GM18502 (cell line): Measurements from ENCODE around the gene GLOD4.
A peak's percentile ranks its signal among the peaks of the same experiment; 100 is the strongest.

ENCODE experiments used
- ATAC-seq: cut with Tn5 transposase; IDR thresholded peaks from one replicate; pipeline ENCODE4 v1.9.1; 2021; ENCODE audit warnings: mild to moderate bottlenecking; ENCODE audit not compliant: unreplicated experiment, poor library complexity

GLOD4 gene

DNA sequence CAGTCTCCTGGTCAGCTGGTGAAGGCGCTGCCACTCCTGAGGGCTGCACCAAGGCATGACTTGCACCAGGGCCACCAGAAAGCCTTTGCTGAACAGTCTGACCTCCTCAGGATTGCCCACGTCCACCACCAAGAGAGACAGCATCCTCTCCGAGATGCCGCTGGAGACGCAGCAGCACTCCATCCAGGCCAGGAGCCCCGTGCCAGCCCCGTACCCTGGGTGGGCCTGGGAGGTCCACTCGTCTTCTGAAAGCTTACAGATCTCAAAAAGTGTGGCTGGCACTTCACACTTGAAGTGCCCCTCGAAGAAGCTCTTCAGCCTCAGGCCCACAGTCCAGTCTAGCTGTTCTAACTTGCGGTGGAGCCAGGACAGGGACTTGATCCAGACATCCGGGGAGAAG, 36.7 kb downstream of the GLOD4 start:
- ATAC-seq: no peak

DNA sequence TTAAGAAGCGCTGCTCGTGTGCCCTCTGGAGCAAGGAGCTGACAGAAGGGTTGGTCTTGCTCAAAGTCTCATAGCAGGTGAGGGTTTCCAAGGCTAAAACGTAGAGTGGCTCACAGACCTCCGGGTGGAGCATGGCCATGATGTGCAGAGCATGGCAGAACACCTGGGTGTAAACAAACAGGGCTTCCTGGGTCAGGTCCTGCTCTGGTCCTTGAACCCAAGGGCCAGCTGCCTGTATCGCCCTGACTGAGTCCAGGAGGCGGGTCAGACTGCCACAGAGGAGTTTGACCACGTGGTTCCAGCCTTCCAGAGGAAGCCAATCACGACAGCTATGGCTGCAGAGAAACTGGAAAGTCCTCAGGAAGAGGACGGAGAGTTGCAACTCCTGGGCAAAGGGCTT, 37.1 kb downstream of the GLOD4 start:
- no peak for ATAC-seq

DNA sequence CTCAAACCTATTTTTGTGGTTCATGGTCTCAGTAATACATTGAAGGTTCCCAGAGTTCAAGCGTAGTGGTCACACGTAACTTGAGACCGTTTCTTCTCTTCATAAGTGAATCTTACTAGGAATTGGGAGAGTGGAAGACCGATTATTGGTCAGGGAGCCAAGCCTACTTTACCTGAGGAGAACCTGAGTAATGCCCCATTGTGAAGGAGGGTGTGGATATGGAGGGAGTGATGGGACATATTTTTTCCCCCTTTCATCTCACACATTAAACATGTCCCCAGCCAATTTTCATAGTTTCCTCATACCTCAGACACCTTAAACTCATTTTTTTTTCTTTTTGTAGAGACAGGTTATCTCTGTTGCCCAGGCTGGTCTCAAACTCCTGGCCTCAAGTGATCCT, 38.9 kb downstream of the GLOD4 start:
- ATAC-seq: no peak

- no peak for ATAC-seq
Observed at GRCh38 chr17:742147-742793, 39.8 kb downstream of the GLOD4 start.

DNA sequence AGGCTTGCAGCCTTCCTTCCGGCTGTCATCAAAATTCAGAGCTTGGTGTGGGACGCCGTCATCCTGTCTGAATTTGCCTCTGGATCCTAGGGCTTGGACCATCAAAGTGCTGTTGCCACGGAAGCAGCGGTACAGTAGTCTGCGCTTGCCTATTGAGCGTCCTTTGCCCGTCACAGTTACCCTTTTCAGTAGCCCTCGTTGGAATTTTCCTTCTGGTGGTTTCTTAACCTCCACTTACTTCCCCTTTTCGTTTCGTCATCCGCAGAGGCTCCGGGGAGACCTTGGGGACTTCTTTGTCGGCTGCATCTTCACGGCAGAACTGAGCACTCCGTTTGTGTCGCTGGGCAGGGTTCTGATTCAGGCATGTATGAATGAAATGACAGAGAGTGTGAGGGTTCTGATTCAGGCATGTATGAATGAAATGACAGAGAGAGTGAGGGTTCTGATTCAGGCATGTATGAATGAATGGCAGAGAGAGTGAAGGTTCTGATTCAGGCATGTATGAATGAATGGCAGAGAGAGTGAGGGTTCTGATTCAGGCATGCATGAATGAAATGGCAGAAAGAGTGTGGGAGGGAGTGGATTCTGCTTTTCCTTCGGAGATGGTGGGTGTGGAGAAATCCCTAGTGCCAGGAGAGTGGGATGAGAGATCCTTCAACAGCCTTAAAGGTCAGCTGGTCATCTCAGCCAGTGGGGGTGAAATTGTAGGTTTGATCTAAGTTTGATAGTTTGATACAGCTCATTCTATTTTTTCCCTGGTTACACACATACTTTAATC, 41.7 kb downstream of the GLOD4 start:
- peak; percentile 81 for ATAC-seq

- no peak for ATAC-seq
Observed at GRCh38 chr17:737561-738113, 44.4 kb downstream of the GLOD4 start.

GRCh38 chr17:733743-734142, 48.3 kb downstream of the GLOD4 start:
- ATAC-seq: no peak

GRCh38 chr17:732902-733720, 49.0 kb downstream of the GLOD4 start:
- no peak for ATAC-seq

GRCh38 chr17:732067-732901, 49.8 kb downstream of the GLOD4 start, which contains the start of gene TLCD3A:
TLCD3A (plus strand) TSS chr17:732596; CDS start chr17:732648, 52 bp downstream.
- ATAC-seq: no peak

DNA sequence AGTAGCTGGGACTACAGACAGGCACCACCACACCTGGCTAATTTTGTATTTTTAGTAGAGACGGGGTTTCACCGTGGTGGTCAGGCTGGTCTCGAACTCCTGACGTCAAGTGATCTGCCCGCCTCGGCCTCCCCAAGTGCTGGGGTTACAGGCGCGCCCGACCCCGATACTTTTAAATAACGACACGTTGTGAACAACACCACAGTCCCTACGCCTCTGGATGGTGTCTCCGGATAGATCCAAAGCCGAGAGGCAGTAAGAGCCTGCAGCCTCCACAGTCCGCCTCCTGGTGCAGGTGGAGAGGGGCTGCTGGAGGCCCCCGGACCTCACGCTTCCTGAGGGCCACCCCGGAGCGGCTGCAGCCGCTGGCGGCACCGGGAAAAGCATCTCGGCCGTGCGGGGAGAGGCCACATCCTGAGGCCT, 50.4 kb downstream of the GLOD4 start:
- no peak for ATAC-seq

- no peak for ATAC-seq
Observed at GRCh38 chr17:728911-729310, 53.2 kb downstream of the GLOD4 start.

GRCh38 chr17:726271-726919, 55.7 kb downstream of the GLOD4 start:
- no peak for ATAC-seq

DNA sequence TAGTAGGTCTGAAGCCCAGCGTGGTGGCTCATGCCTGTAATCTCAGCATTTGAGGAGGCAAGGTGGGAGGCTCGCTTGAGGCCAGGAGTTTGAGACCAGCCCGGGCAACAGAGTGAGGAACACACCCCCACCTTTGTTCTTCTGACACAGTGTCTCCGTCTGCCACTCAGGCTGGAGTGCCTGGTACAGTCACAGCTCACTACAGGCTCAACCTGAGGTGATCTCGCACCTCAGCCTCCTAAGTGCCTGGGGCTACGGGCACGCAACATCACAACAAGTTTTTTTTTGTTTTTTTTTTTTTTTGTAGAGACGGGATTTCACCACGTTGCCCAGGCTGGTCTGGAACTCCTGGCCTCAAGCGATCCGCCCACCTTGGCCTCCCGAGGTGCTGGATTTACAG, 56.3 kb downstream of the GLOD4 start:
- no peak for ATAC-seq

DNA sequence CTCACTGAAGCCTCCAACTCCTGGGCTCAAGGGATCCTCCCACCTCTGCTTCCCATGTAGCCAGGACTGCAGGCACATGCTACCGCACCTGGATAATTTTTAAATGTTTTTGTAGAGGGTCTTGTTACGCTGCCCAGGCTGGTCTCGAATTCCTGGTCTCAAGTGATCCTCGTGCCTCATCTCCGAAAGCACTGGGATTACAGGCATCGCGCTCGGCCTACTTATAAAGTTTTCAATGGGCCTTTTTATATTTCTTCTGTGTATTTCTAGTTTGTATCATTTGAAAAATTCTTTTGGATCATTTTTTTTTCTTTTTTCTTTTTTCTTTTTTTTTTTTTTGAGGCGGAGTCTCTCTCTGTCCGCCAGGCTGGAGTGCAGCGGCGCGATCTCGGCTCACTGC, 57.0 kb downstream of the GLOD4 start:
- no peak for ATAC-seq

GRCh38 chr17:721540-721937, 60.5 kb downstream of the GLOD4 start:
- no peak for ATAC-seq

DNA sequence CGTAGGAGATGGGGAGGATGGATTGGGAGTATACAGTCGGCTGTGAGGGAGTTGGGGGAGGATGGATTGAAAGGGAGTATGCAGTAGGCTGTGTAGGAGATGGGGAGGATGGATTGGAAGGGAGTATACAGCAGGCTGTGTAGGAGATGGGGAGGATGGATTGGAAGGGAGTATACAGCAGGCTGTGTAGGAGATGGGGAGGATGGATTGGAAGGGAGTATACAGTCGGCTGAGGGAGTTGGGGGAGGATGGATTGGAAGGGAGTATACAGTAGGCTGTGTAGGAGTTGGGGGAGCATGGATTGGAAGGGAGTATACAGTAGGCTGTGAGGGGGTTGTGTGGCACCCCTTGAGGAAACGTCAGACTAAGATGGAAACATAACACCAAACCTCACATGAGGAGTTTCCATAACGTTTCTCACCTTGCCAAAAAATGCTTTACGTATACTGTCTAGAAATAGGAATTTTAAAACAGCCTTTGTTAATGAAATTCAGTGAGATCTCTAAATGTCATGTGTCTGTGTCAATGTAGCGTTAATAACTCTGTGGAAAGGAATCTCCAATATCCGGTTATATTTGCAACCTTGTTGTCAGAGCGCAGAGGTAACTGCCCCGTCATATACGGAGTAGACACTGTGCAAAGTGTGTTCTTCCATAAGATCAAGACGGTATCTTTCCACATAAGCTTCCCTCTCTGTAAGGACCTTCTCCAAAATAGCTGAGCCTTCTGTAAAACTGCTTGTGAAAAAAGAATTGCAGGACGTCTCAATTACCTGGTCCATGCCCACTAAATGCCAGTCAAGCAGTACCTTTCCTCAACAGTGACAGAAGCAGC, 61.2 kb downstream of the GLOD4 start:
- ATAC-seq: no peak

- no peak for ATAC-seq
Observed at GRCh38 chr17:718075-718474, 64.0 kb downstream of the GLOD4 start.
